ENCODE results near the gene CACNA2D3.

The CACNA2D3 gene

DNA sequence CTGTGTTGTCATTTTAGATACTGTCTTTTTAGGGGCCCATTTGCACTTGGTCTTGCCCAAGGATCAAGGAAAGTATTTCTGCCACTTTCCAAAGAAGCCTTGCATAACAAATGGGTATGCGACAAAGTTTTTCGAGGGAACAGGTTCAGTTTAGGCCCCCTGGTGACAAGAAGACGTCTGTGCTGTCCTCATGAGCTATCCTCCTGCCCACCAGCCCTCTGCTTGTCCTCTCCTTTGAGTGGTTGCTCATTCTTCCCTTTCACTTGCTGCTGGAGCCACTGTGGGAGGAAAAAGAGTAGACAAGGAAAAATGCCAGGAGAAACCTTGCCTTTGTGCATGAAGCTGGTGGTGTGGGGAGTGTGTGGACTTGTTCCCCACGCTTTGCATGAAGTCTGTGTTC is 171.9 kb downstream of the CACNA2D3 start:
- no peak for DNase-seq

DNA sequence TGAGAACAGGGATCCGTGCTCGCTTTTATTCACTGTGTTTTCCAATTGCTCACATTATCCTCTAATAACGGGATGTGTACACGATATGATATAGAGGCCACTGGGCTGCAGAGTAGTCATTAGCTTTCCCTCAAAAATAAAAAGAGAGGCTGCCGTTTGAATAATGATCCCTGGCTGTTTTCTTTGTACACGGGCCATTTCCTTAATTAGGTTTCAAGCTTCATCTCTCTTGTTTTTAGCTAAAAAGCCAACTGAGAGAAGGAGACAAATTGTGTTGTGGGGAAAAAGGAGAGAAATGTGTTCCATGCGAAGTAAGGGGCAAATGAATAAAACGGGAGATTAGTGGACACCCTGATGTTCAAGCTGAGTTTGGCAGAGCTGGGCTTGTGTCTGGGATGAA is 174.2 kb downstream of the CACNA2D3 start:
- no peak for DNase-seq

DNA sequence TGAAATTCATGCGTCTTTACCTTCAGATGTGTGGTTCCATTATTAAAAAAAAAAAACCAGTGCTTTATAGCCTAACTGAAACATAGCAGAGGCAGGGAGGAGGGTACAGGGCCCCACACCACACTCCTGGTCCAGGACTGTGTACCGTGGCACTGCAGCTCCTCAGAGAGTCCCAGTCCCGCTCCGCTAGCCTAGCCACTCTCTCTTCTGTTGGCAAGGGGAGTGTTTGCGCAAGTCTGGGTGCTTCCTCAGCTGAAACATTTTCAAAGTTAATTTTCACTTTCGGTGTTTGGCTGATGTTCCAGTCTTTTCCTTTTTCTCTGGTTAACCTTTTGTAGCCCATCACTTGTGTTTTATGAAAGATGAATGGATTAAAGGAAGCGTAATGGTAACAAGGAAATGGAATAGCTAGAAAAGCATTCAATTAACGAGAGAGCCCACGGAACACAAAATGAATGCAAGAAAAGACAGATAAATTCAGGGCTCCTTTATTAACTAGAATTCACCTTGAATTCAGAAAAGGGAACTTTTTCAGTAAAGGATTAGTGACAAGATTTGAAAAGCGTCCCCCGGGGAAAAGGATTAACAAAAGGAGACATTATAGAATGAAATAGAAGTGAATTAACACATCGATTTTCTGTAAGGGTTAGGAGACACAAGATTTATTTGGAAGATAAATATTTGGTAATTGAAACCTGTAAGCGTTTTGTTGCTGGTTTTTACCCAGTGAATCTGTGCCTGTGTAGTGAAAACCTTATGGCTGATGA is 177.0 kb downstream of the CACNA2D3 start:
- DNase-seq: no peak

DNA sequence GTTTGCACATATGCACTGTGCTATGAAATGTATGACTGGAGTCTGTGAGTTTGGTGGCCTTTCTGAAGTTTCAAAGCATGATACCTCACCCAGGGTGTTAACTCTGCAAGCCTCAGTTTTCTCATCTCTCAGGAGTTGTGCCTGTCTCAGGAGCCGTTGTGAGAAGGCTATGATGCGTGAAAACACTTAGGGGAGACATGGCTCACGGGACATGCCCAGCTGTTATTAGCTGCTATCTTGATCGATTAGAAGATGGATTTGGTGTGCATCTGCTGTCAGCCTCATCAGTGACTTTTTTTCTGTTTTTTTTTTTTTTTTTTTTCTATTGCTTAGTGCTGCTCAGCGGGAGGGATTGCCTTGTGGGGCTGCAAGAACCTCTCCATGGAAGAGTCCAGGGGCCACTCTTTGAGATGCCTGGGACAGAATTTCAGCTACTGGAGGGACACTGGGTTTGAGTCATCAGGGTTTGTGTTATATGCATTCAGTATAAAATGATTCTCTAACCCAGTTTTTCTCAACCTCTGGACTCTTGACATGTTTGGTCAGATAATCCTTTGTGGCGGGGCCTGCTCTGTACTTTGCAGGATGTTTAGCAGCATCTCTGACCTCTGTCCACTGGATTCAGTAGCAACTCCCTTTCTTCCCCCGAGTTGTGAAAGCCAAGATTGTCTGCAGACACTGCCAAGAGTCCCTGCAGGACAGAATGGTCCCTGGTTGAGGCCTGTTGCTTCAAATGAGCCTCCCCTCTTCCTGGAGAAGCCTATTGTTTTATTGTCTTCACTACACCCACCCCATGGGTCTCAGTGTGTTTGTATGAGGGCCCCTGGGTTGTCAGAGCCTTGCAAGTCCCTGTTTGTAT is 181.4 kb downstream of the CACNA2D3 start:
- no peak for DNase-seq

DNA sequence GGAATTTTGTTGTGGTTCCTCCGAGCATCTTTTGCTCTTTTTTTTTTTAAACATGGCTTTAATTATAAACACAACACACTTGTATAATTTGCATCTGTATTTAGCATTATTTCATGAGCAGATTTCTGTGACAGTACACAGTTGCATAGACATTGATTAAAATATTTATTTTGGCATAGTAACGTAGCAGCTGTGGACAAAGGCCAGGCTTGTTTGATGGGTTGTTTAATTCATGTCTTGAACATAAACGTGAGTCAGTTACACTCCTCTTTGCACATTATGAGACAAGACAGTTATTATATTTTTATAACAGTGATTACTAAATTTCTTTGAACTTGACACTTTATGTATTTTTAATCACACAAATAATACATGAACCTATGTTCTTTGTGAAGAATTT is 182.5 kb downstream of the CACNA2D3 start:
- DNase-seq: no peak

DNA sequence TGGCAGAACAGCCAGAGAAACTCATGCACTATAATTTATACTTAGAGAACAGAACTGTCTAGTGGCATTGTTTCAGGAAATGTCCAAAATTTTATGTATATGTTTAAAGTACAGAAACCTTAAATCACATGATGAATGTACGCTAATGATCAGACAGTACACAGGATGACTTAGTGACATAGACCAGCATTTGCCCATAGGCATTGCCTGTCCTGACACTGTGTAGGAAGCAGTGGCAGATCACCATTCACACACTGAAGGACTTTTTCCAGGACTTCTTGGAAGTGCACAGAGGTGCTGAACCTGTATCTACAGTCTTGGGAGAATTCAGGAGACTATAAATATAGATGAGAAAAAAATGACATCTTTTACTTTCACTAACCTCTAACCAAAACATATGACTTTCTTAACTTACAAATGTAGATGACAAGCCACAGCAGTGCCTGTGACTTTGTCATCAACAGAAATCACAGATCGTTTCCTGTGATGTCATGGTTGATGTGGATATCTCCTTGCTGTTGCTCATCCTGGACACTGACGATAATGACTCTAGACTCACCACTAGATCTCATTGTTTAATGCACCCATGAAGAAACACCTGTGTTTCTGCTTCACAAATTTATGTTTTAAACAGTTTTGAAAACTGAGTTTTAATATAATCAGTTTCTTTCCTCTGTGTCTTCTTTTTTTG is 183.2 kb downstream of the CACNA2D3 start:
- no peak for DNase-seq

DNA sequence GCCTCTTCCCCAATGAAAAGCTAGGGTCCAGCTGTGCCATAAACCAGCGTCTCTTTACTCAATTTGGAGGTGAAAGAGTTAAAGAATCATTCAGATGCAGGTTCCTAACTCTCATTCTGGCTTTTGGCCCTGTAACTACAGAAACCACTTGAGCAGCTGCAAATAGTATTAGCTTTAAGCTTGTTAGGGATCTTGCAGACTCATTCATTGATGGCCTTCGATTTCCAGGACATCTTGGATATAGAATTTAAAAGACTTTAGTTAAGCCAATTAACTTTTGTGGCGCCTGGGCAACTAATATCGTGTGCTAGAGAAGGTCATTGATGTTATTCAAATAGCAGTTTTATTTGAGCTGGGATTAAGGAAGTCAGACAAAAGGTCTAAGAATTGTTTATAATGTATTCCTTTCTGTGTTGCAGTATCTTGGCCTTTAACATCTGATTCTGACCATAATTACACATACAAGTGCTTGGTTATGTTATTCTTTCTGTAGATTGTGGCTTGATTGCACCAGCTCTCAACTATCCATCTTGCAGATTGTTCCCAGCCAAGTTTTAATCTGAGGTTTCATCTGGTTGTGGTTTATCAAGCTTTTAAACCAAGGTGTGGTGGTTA is 185.3 kb downstream of the CACNA2D3 start:
- DNase-seq: no peak

DNA sequence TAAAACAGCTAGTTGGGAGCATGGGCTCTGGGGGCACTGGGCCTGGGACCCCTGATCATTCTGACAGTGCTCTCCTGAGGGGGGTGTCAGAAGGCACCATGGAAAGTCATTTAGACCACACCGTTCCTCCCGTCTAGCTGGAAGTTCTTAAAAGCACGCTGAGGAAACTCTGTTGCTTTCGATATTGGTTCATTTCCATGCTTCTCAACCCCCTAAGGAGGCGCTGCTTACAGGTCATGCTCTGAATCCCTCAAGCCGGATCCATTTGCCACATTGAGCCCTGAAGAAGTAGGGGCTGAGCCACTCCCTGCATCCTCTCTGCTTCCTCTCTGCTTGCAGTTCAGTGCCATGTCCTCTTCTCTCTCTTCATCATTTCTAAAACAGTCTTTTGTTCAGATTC is 187.2 kb downstream of the CACNA2D3 start:
- no peak for DNase-seq

DNA sequence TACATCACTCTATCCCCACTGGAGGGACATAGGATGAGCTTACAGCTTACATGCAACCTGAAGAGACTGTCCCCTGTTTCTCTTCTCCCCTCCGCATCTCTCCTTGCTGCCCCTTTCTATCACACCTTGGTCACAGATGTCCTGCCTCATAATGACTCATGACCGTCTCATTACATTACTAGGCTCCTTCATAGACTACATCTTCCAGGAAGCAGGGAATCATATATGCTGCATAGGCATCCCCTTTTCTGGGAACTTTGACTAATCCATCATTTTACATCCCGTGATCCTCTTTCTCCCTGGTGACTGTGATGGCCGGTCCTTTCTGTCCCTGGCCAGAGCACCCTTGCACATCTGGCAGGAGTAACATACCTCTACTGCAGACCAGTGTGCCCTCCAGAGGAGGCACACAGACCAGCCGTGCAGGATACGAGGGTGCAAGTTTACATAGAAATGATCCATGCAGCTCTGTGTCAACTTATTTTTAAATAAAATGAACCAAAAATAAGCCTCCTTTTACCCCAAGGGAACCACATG is 188.9 kb downstream of the CACNA2D3 start:
- DNase-seq: no peak

DNA sequence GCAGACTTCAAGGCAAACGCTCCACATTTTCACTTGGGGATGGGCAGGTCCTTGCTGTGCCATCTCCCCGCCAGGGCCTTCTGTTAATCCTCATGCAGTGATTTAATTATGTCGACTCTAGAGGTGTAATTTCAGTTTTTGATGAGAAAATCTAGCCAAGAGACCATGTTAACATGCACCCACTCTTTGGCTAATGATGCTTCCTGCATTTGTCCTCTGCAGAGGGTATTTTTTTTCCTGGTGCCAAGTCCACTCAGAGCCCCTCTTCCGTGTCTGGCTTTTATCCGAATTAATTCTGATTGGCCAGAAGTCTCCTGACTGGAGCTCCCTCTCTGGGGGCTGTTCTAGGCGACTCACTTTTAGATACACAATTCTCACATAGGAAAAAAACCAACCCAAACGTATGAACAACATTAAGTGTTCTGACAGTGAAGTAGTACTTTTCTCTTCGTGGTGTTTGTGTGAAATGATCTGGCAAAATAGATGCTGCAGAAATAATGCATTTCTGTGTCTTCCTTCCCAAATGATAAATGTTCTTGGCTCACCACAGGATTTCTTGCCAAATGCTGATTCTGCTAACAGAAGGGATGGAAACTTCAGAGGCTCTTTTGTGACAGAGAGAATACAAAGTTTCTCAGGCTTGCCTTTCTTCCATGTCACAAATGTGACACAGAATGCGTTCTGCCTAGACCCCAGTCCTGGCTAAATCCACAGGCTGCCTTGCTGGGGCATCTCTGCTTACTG is 190.0 kb downstream of the CACNA2D3 start:
- no peak for DNase-seq

DNA sequence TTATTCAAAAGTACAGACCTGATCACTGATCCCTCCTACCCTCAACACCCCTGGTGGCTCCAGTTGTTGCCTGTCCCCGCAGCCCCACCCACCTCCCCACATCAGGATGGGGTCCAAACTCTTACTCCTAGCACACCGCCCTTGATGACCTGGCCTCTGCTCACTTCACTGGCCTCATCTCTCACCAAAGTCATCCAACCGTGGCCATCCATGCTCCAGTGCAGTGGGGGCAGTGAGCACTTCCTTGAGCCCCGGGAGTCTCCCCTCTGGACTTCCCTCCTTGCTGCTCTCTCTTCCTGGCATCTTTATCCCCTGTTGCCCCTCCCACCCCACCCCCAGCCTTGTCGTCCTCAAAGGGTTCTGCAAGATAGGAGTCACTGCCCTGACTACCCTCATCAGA is 191.1 kb downstream of the CACNA2D3 start:
- DNase-seq: no peak

DNA sequence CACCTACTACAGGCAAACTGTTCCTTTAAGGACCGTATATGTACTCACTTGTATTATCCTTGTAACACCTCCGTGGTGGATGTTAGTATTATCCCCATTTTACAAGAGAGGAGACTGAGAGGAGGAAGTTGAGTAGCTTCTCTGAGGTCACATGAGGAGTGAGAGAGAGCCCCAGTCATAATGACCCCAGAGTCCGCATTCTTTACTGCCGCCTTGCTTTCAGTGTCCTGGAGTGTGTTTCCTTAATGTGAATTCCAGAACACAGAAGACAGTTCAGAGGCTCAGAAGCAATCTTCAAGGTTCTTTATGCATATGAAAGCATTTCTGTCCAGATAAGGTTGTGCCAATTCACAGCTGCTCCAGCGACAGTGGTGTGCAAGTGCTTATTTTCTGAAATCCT is 199.2 kb downstream of the CACNA2D3 start:
- no peak for DNase-seq

DNA sequence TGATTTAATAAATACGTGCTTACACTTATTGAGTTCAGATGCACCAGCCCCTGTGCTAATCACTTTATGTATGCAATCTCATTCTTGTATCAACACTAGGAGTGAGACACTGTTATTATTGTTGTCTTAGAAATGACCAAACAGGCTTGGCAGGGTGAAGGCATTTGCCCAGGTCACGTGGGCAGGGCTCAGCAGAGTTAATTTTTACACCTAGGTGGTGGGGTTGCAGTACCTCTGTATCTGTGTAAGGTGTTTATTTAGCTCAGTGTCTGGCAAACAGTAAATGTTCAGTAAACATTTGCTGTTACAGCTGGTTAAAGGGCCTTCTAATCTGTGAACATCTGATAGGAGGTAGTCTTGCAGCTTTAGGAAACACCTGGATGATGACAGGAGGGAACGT is 200.0 kb downstream of the CACNA2D3 start:
- no peak for DNase-seq

DNA sequence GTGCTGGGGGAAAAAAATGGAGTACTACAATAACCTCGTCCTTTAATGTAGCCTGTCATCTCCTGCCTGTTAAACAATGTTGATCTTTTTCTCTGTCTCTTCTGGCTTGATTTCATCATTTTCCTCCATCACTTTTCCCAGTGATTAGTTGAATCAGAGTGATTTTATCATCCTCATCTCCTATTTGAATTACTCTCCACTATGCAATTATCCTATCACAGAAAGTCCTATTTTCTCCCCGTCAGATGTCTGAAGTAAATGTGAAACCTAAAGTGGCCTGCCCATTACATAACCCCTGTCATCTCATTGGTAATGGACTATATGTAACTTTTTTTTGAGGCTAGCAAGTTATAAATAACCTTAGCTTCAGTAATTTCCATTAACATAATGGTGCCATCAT is 201.8 kb downstream of the CACNA2D3 start:
- DNase-seq: no peak

DNA sequence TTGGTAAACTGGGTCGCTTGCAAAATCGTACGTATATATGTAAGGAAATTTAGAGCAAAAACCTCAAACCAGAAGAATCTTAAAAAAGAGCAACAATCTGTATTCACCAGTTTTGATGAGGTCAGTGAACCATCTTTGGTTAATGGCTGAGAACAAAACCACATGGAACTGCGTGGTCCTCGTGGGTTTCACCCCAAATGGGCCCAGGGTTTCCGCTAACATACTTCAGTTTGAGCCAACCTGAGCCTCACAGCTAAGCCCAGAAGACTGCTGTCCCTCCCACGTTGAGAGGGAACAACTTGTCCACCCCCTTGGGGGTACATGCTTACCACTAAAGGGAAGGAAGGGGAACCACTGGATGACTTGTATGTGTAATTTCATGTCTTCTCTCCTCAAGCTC is 204.6 kb downstream of the CACNA2D3 start:
- DNase-seq: no peak

DNA sequence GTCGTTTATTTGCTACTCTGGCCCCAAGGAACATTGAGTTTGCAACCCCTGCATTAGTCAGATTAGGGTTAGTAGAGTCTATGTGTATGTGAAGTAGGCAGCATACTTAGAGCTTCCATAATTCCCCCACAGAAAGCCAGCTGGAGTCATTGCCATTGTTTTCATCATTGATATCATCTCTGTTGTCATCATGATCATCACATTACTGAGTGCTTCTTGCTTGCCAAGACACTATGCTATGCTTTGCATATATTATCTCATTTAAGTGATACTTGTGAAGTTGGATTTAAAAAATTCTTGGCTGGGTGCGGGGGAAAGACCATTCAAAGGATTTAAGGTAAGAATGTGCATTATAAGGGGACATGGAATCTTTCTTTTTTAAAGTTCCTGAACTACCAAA is 209.0 kb downstream of the CACNA2D3 start:
- no peak for DNase-seq

DNA sequence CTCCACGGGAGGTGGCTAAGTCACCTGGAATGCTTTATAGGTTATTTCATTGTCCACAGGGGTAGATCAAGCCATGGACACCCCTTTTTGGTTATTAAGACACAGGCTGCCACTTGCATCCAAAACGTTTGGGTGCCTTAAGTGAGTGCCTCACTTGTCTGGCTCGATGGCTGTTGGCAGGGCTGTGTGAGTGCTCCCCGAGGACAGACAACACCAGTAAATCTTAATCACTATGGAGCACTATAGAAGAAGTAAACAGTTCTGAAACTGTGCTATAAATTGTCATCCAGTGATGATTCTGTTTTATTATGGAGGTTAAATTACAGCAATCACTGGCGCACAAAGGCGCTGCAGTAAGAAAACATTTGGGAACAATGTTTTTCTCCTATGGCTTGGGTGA is 215.5 kb downstream of the CACNA2D3 start:
- no peak for DNase-seq

DNA sequence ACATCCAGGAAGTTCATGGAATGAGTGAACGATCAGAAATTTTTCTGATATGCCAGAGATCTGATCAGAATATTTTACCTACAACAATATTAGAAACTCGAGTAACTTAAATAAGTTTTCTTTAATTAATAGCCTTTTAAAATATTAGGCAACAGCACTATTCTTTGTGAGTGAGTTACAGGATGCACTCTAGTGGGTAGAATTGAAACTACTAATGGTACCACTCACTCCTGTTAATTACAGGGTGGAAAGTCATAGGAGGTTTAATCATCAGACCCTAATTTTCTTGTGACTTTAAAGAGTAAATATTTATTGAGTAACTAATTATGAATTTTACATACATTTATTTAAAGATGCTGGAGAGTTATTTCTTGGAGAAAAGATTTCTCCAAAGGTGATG is 217.3 kb downstream of the CACNA2D3 start:
- DNase-seq: no peak

DNA sequence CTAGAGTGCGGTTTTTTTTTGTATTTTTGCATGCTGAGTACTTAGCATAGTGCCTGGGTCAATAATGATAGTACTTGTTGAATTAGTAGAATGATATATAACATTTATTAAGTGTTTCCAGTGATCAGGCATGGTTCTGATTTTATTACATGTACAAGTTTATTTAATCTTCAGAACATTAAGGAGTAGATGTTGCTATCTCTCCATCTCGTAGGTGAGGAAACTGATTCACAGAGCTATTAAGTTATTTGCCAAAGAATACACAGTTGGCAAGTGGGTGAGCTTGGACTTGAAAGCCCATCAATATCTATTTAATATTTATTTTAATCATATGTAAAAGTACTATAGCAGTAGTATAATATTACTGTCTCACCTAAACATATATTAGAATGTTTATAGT is 219.5 kb downstream of the CACNA2D3 start:
- no peak for DNase-seq

DNA sequence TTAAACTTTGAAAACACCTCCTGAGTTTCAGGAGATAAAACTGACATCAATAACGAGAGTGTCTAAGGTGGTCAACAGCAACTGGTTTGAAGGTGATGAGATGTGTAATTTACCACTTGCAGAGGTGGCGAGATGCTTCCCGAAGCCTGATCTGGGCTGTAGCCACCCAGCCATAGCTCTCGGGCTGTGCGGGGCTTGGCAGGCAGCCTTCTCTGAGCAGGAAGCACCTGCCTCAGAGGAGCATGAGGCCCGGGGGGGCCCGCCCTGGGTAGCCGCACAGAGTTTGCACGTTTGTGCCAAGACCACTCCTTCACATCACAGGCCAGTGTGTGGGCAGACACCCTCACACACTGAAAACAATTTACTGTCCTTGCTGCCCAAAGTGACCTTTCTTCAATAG is 220.3 kb downstream of the CACNA2D3 start:
- no peak for DNase-seq

DNA sequence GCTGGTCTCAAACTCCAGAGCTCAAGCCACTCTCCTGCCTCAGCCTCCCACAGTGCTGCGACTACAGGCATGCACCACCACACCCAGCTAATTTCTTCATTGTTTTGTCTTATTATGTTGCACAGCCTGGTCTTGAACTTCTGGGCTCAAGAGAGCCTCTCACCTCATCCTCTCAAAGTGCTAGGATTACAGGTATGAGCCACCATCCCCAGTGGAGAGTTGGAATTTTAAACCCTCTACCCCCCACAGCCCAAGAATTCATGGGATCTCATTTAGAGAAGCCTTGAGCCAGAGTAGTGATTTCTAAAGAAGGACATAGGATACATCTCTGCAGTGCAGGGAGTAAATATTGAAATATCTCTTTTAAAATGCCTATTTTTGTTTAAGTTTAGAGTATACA is 221.1 kb downstream of the CACNA2D3 start:
- no peak for DNase-seq

DNA sequence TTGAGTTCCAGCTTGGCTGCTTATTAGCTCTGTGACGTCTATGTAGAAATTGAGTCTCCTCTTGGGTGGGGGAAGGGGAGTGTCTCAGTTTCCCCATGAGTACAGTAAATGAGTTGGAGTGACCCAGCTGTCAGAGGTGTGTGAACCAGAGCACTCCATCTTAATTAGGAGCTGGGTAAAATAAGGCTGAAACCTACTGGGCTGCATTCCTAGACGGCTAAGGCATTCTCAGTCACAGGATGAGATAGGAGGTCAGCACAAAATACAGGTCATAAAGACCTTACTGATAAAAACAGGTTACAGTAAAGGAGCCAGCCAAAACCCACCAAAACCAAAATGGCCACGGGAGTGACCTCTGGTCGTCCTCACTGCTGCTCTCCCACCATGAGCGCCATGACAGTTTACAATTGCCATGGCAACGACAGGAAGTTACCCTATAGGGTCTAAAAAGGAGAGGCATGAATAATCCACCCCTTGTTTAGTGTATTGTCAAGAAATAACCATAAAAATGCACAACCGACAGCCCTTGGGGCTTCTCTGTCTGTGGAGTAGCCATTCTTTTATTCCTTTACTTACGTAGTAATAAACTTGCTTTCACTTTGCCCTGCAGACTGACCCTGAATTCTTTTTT is 222.4 kb downstream of the CACNA2D3 start:
- DNase-seq: no peak
